Peyer's patch (tissue), 4 donors: ENCODE results near the gene NT5C1A. TPM values are rescaled to one million over a fixed set of nuclear protein-coding genes. Genes with fewer than 3 reads are reported as not detected.
A peak's percentile ranks its signal among the peaks of the same experiment; 100 is the strongest.

Experiments
- DNase-seq, 3 donors: peaks; one replicate each; pipeline ENCODE4 v3.0.0-alpha.2; 2017 to 2019
- H3K27ac ChIP-seq, 4 donors: fragments of 200-600 bp; sonication (generic); one replicate each; pipeline ENCODE4 v1.5.1; 2016 to 2019
- H3K27me3 ChIP-seq, 2 donors: fragments of 200-600 bp; sonication (generic); one replicate each; pipeline ENCODE4 v1.5.1; 2019
- H3K36me3 ChIP-seq, 3 donors: fragments of 200-600 bp; sonication (generic); one replicate each; pipeline ENCODE4 v1.5.1; 2016 to 2019
- H3K4me1 ChIP-seq, 4 donors: fragments of 200-600 bp; sonication (generic); one replicate each; pipeline ENCODE4 v1.5.1; 2016 to 2019
- H3K4me3 ChIP-seq, 4 donors: fragments of 200-600 bp; sonication (generic); 1 replicate in 3 of 4; 2 replicates in 1 of 4; pipeline ENCODE4 v1.5.1; 2016 to 2019; ENCODE audit warnings: mild to moderate bottlenecking in 1 of 4
- H3K9me3 ChIP-seq, 4 donors: fragments of 200-600 bp; sonication (generic); one replicate each; pipeline ENCODE4 v1.5.1; 2016 to 2019; ENCODE audit warnings: mild to moderate bottlenecking in 1 of 4
- POLR2A ChIP-seq, 2 donors: fragments of 450-650 bp; IDR thresholded peaks; one replicate each; pipeline ENCODE4 v1.5.1; 2017; ENCODE audit warnings: antibody characterized with exemption in 2 of 2, mild to moderate bottlenecking in 2 of 2, moderate library complexity in 2 of 2
- total RNA-seq, 4 donors: library from RNA; depleted of rRNA; stranded (reverse); fragments of >200 nt; gene quantifications; one replicate each; pipeline ENCODE4 v1.1.0, GENCODE V29; 2016
- TF ChIP-seq, protein P1 (sequence below), 6 experiments: fragments of 450-650 bp in 4 of 6; fragments of 200-600 bp in 2 of 6; sonication (generic) in 1 of 6; IDR thresholded peaks; one replicate each; pipeline ENCODE4 v1.5.1; 2017 to 2019; ENCODE audit warnings: antibody characterized with exemption in 6 of 6, mild to moderate bottlenecking in 3 of 6, moderate library complexity in 1 of 6

NT5C1A gene
- total RNA-seq, 4 donors from 2014 or later, result not detected

DNA sequence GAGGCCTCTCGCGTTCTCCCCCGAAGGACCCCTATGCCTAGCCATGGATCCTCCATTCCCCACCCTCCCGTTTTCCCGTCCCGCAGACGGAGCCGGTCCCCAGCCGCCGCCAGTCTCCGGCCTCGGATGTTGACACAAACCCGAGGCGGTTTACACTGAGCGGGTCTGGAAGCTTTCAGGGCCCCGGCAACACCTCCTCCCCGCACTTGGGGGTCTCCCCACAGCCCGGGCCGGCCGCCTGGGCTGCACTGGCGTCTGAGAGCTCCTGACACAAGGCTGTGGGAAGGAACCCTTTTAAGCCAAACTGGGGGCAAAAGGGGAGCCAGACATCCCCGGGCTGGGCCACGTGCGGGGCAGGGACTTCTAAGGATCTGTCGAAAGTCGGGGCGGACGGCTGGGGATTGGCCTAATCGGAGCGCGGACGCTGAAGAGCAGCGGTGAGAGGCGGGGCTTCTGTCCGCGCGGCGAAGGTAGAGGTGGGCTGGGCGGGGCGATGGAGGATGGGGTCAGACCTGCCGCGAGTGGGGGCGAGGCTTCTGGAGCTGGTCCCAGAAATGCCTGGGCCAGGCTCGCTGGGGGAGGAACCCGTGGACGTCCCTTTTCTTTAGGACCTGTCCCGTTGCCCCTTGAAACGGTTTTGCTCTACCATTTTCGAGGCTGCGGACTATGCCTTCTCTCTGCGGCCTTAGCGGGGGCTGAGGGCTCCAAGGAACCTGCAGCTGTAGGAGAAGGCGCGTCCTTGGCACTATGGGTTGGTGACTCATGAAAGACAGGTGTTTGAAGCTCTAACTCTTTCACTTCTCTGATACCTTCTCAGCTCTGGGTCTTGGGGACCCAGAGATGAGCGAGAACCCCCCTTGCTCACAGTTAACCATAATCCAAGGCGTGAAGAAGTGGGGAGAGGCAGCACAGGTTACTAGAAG, 20.5 kb upstream of the NT5C1A start:
- Histone ChIP-seq H3K4me3 (peak overlapping the region; percentile 14 to 48 (median 46)), H3K27ac (no peak overlapping the region), H3K4me1 (peaks cover 0 to 18% (median 13%) of the 10 kb centered on the region in 4 donors), H3K36me3 (no peaks in the 10 kb centered on the region), H3K27me3 (peaks cover 0 to 17% of the 10 kb centered on the region in 2 donors), H3K9me3 (no peaks in the 10 kb centered on the region)
- no peak for TF ChIP-seq POLR2A (IDR thresholded peaks at IDR 0.05)
- TF ChIP-seq, protein P1, sequence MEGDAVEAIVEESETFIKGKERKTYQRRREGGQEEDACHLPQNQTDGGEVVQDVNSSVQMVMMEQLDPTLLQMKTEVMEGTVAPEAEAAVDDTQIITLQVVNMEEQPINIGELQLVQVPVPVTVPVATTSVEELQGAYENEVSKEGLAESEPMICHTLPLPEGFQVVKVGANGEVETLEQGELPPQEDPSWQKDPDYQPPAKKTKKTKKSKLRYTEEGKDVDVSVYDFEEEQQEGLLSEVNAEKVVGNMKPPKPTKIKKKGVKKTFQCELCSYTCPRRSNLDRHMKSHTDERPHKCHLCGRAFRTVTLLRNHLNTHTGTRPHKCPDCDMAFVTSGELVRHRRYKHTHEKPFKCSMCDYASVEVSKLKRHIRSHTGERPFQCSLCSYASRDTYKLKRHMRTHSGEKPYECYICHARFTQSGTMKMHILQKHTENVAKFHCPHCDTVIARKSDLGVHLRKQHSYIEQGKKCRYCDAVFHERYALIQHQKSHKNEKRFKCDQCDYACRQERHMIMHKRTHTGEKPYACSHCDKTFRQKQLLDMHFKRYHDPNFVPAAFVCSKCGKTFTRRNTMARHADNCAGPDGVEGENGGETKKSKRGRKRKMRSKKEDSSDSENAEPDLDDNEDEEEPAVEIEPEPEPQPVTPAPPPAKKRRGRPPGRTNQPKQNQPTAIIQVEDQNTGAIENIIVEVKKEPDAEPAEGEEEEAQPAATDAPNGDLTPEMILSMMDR (IDR thresholded peaks at IDR 0.05), result no peak
- DNase-seq, result peak in 1 of 3 donors; percentile 46

DNA sequence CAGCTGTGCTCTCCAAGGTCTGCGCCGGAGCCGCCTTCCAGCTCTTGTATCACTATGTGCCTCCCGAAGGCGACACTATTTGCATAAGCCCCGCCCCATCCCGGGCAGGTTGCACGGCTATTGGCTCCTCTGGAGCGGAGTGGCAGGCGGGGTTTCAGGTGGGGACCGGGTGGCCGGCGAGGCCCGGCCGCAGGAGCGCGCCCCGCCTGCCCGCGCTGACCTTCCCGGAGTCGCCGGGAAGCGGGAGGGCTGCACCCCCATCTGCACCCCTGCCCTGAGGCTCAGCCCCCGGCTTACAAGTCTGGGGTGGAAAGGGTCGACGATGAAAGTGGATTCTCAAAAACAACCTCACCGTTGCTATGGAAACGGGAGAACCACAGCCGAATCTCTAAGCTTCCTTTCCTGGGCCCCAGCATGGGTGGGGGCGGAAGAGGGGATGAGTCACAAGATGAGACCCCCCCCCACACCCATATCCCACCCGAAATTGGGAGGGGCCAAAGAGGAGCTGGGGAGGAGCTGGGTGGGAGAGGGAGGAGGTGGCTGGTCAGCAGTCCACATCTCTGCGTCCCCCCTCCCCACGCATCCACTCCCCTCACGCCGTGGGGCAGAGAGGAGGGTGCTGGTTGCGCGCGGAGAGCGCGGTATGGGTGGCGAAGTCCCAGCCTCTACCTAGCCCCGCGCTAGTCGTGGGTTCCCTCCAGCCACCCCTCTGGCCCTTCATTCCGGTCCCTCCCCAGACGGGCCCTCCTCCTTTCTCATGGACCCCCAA, 19.7 kb upstream of the NT5C1A start, which contains the start of gene HPCAL4:
Gene HPCAL4 (minus strand): TSS at position 51 of the 769 bp plus-strand sequence. CDS start 6,830 bp downstream, outside the sequence.
- H3K36me3 ChIP-seq, result no peaks in the 10 kb centered on the region
- H3K27ac ChIP-seq, result peak within 1 kb of the TSS in 1 of 4 donors; percentile 26
- H3K9me3 ChIP-seq, result no peaks in the 10 kb centered on the region
- peak within 1 kb of the TSS; percentile 14 to 48 (median 46) for H3K4me3 ChIP-seq
- no peak for TF ChIP-seq POLR2A (IDR thresholded peaks at IDR 0.05)
- TF ChIP-seq, protein P1 (IDR thresholded peaks at IDR 0.05), result no peak
- peaks cover 0 to 17% of the 10 kb centered on the region in 2 donors for H3K27me3 ChIP-seq
- H3K4me1 ChIP-seq, result peaks cover 0 to 18% (median 13%) of the 10 kb centered on the region in 4 donors
- DNase-seq, result peak; percentile 84 to 94 (median 85)

DNA sequence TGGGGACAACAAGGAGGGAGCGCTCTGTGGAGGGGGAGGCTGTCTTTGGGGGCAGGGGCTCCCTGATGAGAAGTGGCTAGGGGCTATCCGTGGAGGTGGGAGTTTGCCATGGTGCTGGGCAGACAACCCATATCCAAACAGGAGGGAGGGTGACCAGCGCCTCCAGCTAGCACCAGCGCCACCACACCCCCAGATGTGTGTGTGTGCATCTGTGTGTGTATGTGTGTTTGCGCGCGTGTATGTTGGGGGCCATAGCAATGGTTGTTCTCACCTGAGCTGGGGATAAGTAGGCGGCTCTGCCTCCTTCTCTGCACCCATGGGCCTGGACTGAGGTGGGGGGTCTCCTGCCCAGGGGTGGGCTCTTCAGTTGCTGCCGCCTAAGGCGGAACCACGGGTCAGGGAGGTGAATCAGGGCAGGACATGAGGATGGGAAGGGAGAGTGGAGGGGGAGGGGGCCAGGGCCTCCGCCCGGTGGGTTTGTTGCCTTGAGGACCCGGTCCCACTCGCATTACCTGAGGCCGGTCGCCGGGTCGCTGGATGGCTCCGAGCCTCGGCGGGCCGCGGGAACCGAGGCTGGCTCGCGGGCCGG, 19.0 kb upstream of the NT5C1A start:
- Histone ChIP-seq H3K36me3 (no peaks in the 10 kb centered on the region), H3K4me3 (peak overlapping the region; percentile 14 to 48 (median 46)), H3K27me3 (peaks cover 0 to 17% of the 10 kb centered on the region in 2 donors), H3K4me1 (peaks cover 0 to 18% (median 13%) of the 10 kb centered on the region in 4 donors), H3K9me3 (no peaks in the 10 kb centered on the region), H3K27ac (peak overlapping the region in 1 of 4 donors; percentile 26)
- no peak for DNase-seq
- TF ChIP-seq POLR2A (IDR thresholded peaks at IDR 0.05), result no peak
- TF ChIP-seq, protein P1 (IDR thresholded peaks at IDR 0.05), result no peak

DNA sequence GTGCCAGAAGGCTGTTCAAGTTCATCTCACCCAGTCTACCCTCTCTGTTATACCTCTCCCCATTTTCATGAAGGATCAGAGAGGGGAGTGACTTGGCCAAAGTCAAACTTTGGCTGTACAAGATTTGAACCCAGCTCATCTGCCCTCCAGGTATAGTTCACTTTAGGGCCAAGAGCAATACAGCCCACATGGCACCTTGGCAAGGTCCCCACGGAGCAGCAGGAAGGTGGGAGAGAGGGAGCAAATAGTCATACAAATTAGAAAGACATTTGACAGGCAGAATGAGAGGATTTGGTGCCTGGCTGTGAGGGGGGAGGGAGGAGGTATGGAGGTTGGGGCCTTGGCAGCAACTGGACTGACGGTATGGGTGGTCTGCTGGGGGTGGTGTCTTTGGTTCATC, 18.3 kb upstream of the NT5C1A start:
- TF ChIP-seq, protein P1 (IDR thresholded peaks at IDR 0.05), result no peak
- TF ChIP-seq POLR2A (IDR thresholded peaks at IDR 0.05), result no peak
- Histone ChIP-seq H3K4me1 (peaks cover 0 to 18% (median 13%) of the 10 kb centered on the region in 4 donors), H3K27me3 (peaks cover 0 to 17% of the 10 kb centered on the region in 2 donors), H3K27ac (no peak overlapping the region), H3K9me3 (no peaks in the 10 kb centered on the region), H3K36me3 (no peaks in the 10 kb centered on the region), H3K4me3 (no peak overlapping the region)
- no peak for DNase-seq

DNA sequence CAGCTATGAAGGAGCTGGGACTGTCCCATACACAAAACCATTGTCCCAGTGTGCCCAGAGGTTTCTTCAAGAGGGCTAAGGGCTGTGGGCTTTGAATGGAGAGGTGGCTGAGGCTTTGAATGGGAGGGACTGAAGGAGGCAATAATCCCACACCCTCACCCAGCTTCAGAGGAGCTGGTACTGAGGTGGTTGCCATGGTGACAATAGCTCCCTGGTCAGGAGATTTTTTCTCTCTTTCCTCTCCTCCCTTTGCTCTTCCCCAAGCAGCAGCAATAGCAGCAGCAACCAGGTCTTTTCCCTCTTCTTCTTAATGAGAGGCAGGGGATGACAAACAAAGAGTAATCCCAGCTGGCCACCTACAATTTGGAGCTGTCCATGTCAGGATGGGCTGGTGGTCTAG, 17.7 kb upstream of the NT5C1A start:
- Histone ChIP-seq H3K4me3 (no peak overlapping the region), H3K9me3 (no peaks in the 10 kb centered on the region), H3K36me3 (no peaks in the 10 kb centered on the region), H3K27me3 (peaks cover 0 to 17% of the 10 kb centered on the region in 2 donors), H3K27ac (no peak overlapping the region), H3K4me1 (peaks cover 0 to 18% (median 13%) of the 10 kb centered on the region in 4 donors)
- no peak for DNase-seq
- no peak for TF ChIP-seq POLR2A (IDR thresholded peaks at IDR 0.05)
- TF ChIP-seq, protein P1 (IDR thresholded peaks at IDR 0.05), result no peak
